ENCODE measurements around the gene BCAP29.
"Not testable (repeated sequence)": the region's sequence is repeated elsewhere in the genome, so short reads cannot be mapped to it uniquely, and the experiment has no call there.

The BCAP29 gene

DNA sequence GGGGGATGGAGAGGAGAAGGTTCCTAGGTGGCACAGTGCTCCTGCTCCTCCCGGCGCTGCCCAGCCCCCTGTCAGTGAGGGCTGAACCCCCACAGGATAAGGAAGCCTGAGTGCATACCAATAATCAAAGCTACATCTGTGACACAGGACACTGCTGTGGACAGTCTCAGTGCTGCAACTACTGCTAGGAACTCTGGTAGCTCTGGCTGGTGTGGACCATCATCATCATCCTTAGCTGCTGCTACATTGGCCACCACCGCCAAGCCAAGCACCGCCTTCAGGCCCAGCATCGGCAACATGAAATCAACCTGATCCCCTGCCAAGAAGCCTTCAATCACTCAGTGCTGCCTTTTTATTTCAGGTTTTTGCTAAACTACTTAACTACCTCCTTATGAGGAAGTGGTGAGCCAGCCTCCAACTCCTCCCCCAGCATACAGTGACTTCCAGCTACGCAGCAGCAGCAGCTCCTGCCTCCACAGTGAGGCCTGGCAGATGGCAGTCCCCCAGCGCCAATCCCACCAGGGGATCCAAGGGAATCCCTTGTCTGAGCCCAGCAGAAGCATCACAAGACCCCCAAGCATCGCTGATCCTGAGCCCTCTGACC, 48.5 kb downstream of the BCAP29 start:
- no peak for DNase-seq

DNA sequence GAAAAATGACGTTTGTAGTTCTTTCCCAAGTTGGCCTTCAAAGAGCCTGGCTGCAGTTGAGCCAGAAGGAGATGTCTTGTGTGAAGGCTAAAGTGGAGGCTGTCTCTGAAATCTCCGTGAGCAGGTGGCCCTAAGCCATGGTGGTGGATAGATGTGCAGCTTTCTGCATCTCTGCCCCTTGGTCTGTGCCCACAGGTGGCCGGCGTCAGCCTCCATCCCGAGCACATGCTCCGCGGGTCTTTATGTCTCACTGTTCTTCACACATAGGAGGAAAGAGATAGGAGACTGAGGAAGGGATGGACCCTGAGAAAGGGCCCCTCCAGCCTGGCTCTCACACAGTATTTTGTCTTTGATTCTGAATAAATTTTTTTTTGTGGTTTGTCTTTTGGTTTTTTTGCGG, 50.3 kb downstream of the BCAP29 start:
- DNase-seq, result no peak

DNA sequence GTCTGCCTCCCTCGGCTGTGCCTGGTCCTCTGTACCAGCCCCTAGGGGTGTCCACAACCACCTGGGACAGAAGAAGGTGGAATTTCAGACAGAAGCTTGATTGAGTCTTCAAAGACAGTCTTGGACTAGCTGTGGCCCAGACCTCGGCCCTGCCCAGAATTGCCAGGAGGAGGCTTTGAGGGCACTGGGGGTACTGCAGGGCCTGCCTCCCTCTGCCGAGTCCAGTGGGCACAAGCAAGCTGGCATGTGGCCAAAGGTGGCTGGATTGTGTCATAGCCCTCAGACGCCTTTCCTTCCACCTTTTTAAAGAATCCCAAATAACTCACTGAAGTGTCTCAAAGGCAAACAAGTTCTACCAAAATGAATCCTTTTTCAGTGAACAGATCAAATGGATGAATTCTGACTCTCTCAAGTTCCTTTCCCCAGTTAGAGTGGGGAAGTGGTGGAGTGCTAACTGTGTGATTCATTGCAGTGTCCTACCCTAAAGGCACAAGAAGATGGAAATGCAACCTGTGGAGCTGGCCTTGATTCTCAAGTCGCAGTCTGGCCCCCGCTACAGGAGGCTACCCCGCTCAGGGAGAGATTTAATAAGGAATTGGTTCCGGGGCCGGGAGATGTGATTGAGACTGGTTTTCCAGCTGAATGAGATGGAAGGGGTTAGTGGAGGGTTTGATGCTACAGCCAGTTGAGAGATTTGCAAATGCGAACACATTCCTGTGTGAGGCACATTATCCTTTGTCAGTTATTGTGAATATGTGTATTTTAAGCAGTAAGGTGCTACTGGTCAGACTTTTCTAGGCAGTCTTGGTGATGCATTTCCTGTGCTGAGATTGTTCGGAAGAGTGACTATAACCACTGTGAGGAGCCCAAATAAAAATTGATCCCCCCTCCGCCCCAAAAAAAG, 51.8 kb downstream of the BCAP29 start:
- DNase-seq, result no peak

DNA sequence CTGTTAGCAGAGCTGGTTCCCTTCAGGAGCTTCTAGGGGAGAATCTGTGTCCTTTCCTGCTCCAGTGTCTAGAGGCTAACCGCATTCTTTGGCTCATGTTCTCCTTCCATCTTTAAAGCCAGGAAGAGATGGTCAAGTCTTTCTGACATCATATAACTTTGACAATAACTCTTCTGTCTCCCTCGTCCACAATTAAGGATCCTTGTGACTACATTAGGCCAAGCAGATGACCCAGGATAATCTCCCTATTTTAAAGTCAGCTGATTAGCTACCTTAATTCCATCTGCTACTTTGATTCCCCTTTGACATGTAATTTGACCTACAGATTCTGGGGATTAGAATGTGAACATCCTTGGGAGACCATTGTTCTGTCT, 52.4 kb downstream of the BCAP29 start:
- DNase-seq, result no peak

DNA sequence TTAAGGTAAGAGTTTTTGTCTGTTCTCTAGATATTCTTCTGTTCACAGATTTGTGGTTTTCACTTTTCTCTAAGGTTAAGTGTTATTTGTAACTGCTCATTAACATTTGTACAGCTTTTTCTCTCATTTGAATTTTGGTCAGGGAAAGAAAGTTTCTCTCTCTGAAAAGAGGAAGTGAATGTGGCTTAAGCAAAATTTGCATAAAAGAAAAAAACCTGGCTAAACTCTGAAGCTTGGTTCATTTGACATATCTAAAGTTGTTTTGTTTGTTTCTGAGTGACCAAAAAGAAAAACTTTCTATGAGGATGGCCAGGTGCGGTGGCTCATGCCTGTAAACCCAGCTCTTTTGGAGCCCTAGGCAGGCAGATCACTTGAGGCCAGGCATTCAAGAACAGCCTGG, 58.5 kb downstream of the BCAP29 start:
- no peak for DNase-seq

DNA sequence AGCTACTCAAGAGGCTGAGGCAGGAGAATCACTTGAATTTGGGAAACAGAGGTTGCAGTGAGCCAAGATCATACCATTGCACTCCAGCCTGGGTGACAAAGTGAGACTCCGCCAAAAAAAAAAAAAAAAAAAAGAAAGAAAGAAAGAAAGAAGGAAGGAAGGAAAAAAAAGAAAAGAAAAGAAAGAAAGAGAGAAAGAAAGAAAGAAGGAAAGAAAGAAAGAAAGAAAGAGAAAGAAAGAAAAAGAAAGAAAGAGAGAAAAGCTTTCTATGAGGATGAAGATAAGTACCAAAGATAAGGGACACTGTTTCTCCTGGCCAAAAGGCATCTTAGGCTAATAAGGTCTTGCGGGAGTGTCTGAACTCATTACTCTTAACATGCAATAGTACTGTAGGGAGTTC, 59.0 kb downstream of the BCAP29 start:
- not testable (repeated sequence) for DNase-seq

DNA sequence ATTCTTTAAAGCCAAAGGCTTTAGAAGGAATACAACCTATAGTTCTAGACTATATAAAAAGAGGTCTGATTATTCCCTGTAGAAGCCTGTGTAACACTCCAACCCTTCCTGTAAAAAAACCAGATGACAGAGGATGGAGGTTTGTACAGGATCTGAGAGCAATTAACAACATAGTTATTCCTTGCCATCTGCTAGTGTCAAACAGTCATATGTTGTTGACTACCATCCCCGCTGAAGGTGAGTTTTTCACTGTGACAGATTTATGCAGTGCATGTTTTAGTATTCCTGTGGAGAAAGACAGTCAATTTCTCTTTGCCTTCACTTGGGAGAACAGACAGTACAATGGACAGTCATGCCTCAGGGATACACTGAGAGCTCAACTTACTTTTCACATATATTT, 61.6 kb downstream of the BCAP29 start:
- no peak for DNase-seq

DNA sequence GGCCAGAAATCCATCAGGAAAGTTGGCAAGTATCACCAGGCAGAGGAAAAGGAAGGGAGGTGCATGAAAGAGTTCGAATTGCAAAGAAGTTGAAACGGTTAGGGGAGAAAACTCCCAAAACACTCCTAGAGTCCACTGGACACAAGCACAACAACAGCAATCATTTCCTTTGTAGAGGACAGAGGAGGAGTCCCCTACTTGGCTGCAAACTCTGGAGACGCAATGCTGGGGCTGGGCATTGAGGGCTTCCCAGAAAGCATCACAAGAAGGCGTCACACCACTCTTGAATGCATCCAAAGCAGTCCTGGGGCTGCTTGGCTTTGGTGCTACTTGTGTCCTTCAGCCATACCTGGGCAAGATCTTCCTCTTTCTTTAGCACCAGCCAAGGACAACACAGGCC, 62.5 kb downstream of the BCAP29 start:
- no peak for DNase-seq

DNA sequence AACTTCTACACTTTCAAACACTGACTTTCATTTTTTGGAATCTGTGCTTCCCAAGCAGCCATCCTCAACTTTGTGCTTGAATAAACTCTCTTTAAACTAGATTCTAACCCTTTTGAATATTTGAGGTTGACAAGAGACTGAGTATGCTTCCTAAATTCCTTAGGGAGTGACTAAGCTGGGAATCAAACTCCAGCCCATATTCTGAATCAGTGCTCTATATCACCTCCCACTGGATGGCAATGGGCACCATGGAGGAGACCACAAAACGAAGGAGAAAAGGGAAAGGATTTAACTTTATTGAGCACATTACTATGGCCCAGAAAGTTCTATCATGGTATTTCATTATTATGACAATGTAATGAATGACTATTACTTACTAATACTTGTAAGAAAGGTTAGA, 63.4 kb downstream of the BCAP29 start:
- DNase-seq, result no peak

DNA sequence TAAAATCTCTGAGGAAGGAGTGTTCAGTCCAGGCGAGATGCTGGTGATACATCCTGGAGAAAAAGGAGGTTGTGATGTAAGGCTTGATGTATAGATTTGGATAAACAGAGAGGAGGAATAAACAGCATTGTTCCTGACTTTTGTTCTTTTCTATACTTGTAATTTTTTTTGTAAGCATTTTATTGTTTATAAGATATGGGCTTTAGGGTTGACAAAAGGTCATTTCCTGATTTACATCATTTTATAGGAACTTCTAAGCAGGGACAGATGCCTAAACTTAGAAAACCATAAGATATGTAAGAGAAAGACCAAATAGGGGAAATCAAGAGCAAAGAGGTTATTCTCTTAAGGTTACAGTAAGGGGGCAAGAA, 63.9 kb downstream of the BCAP29 start:
- DNase-seq, result no peak

DNA sequence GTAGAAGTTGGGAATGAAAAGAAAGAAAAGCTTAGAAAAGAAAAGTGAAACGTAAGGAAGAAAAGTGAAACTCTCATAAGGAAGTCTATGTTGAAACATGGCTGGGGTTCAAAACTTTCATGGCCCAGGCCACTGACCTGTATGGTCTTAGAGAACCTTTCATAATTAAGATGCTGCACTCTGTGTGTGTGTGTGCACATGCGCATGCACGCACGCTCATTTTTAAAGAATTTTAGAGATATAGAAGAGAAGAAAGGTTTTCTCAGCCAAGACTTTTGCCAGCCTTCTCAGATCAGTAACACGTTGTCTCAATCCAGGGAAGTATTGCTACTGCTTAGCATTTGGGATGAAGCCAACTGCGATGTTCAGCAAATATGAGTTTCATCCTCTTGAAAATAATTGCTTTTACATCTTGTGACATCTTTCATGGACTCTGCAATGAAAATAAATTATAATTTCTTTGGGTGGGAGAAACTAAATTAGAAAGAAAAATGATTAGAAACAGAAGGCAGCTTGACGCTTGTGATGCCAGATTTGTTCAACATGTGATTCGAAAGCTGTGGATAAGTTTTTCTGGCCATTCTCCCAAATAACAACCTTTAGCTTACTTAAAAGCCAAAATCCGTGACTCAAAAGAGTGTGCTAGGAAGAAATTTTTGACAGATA, 64.4 kb downstream of the BCAP29 start:
- no peak for DNase-seq

DNA sequence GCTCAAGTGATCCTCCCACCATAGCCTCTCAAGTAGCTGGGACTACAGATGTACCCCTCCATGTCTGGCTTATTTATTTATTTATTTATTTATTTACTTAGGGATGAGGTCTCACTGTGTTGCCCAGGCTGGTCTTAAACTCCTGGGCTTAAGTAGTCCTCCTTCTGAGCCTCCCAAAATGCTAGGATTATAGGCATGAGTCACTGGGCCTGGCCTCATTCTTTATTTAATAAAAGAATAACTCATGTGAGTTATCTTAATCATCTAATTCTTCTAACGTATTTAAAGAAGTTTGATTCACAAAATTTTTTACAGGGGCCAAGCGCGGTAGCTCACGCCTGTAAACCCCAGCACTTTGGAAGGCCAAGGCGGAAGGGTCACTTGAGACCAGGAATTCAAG, 72.6 kb downstream of the BCAP29 start:
- no peak for DNase-seq

DNA sequence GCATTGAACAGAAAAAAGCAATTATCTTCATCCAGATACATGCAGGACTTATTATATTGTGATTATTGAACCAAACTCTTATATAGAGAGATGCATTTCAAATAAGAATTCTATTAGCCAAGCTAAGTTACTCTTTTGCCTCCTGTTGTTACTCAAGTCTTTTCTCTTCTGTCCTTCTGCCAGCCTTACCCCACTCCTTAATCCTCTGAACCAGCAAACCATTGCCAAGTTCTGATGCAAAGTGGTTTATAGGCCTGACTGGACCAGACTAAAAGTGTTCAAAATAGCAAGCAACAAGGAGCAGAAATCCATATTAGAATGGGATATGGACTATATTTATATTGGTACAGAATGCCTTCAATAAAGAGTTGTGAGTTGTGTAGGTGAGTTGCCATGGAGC, 78.4 kb downstream of the BCAP29 start:
- DNase-seq, result no peak

DNA sequence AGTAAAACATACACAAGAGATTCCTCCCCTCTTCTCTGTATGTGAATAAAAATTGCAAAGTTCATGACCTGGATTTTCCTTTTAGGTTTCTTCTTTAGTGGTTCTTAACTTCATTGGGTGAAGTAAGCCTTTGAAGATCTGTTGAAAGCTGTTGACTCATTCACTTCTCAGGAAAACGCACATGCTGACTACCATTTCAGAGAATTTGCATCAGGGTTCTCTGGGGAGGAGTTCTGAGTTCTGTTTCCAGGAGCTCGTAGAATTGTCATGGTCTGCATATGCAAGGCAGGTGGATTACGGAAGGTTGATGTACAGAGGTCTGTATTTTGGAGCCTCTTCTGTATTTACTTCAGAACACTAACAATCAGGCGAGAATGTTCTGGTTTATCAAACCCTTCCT, 79.6 kb downstream of the BCAP29 start:
- no peak for DNase-seq

DNA sequence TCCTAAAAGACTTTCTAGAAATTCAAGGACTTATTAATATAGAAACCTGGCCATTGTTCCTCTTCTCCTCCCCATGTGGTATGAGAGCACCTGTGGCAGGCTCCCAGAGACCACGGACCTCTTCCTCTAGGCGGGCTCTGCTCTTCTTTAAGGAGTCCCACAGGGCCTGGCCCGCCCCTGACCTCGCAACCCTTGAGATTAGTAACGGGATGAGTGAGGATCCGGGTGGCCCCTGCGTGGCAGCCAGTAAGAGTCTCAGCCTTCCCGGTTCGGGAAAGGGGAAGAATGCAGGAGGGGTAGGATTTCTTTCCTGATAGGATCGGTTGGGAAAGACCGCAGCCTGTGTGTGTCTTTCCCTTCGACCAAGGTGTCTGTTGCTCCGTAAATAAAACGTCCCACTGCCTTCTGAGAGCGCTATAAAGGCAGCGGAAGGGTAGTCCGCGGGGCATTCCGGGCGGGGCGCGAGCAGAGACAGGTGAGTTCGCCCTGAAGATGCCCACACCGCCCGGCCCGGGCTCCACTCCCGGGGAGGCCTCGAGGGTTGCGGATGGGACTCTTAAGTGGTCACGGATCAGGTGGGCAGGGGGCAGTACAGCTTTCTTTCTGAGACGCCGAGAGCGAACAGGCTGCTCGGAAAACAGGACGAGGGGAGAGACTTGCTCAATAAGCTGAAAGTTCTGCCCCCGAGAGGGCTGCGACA, 80.5 kb downstream of the BCAP29 start, which contains the start of gene SLC26A4:
Gene SLC26A4 (plus strand): TSS at position 448 of the 700 bp plus-strand sequence. CDS start 814 bp downstream, outside the sequence.
- DNase-seq, result no peak

DNA sequence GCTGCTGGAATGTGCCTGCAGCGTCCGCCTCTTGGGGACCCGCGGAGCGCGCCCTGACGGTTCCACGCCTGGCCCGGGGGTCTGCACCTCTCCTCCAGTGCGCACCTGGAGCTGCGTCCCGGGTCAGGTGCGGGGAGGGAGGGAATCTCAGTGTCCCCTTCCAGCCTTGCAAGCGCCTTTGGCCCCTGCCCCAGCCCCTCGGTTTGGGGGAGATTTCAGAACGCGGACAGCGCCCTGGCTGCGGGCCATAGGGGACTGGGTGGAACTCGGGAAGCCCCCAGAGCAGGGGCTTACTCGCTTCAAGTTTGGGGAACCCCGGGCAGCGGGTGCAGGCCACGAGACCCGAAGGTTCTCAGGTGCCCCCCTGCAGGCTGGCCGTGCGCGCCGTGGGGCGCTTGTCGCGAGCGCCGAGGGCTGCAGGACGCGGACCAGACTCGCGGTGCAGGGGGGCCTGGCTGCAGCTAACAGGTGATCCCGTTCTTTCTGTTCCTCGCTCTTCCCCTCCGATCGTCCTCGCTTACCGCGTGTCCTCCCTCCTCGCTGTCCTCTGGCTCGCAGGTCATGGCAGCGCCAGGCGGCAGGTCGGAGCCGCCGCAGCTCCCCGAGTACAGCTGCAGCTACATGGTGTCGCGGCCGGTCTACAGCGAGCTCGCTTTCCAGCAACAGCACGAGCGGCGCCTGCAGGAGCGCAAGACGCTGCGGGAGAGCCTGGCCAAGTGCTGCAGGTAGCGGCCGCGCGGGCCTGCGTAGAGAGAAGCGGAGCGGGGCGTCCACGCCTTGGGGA, 81.2 kb downstream of the BCAP29 start:
- DNase-seq, result peak; percentile 37

DNA sequence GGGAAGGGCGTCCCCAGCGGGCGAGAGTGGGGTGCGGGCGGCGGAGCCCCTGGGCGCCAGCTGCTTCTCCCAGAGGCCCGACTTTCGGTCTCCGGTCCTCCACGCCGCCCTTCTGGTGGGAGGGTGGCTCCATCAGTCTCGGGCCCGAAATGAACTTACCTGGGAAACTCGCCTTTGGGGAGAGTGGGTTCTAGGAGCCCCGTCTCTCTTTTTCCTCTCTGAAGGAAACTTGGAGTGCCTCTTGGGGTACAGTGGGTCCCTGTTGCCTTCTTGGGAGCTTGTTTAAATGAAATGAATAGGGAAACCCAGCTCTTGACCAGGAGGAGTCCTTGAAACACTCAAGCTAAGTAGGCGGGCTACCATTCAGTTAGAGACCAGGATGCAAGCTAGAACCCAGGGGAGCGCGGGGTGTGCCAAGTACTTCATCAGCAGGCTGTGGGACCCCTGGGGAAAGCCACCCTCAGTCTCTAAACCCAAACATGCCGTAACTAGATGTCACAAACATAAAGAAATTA, 81.9 kb downstream of the BCAP29 start:
- DNase-seq, result no peak

DNA sequence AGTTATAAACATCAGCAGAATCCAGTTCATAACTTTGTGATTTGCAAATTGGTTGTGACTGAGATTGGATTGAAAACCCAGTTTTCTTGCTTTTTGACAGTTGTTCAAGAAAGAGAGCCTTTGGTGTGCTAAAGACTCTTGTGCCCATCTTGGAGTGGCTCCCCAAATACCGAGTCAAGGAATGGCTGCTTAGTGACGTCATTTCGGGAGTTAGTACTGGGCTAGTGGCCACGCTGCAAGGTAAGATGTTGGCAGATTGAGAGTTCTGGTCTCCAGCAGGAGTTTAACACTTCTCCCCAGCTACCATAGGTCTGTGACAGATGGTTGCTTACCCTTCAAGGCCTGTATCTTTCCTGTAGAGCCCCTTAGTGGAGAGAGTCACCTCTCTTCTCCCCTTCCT, 83.2 kb downstream of the BCAP29 start:
- no peak for DNase-seq

DNA sequence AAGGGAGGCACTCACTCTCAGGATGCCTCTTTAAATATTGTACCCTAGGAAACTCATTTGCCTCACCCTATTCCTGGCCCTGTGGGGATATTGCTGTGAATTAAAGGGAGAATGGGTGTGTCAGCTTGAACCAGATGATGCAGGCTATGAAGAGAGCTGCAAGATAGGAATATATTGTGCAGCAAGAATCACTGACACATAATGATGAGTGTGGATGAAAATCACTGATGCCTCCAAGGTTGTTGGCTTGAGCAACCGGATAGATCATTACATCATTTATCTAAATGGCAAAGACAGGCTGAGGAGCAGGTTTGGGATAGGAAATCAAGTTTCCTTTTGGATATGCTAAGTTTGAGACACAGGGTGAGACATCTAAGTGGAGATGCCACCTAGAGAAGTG, 86.7 kb downstream of the BCAP29 start:
- no peak for DNase-seq

DNA sequence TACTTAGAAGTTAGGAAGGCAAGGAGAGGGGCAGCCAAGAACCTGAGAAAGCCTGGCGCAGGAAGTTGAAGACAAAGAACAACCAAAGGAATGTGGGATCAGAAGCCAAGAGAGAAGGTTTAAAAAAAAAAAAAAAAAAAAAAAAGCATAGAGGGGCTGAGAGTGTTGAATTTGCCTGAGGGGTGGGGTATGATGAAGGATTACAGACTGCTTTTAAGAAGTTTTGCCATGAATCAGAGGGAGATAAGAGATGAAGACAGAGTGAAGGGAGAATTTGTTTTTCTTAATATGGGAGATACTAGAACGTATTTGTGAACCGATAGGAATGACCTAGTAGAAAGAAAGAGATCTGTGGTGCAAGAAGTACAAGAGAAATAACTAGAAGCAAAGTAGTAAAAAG, 87.3 kb downstream of the BCAP29 start:
- no peak for DNase-seq

DNA sequence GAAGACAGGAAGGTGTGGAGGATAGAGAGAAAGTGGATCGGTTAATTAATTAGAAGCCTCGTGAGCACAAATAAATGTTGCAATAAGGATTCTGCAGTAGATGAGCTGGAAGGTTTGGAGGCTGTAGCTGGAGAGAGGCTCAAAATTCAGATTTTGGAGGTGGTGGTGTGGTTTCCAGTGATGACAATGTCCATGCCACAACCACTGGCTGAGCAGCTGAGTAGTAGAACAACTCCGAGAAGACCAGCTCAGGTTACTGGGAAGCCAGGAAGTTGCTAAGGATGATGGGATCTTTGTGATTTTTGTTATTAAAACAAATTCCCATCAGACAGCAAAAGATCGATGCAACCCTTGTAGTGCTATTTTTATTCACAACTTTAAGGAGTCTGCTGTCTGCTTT, 88.2 kb downstream of the BCAP29 start:
- DNase-seq, result no peak
